Mesendoderm (in vitro differentiated cells): Measurements from ENCODE around the gene ATMIN.

Experiments
- DNase-seq: peaks from one replicate; pipeline ENCODE4 v3.0.0; 2013
- H2AK5ac ChIP-seq: 2 replicates; pipeline ENCODE4 v1.6.1; 2013; ENCODE audit warnings: low read length, inconsistent platforms
- H2BK120ac ChIP-seq: 2 replicates; pipeline ENCODE4 v1.6.1; 2013; ENCODE audit warnings: low read depth, mild to moderate bottlenecking, low read length, moderate library complexity, mixed read lengths
- H2BK15ac ChIP-seq: replicated peaks from 2 replicates; pipeline ENCODE4 v1.6.1; 2013; ENCODE audit warnings: low read depth, mild to moderate bottlenecking, moderate library complexity
- H2BK5ac ChIP-seq: 2 replicates; pipeline ENCODE4 v1.6.1; 2013; ENCODE audit warnings: low read length, inconsistent platforms
- H3K18ac ChIP-seq: 2 replicates; pipeline ENCODE4 v1.6.1; 2013; ENCODE audit warnings: mild to moderate bottlenecking, low read length, mixed read lengths
- H3K23ac ChIP-seq: one replicate; pipeline ENCODE4 v1.6.1; 2013; ENCODE audit warnings: low read length
- H3K27ac ChIP-seq: 2 replicates; pipeline ENCODE4 v1.5.1; 2013; ENCODE audit warnings: low read depth, mild to moderate bottlenecking, inconsistent platforms, low read length, moderate library complexity
- H3K27me3 ChIP-seq: 2 replicates; pipeline ENCODE4 v1.6.1; 2013; ENCODE audit warnings: low read length, control low read depth, mild to moderate bottlenecking, inconsistent platforms; ENCODE audit not compliant: insufficient read depth, poor library complexity
- H3K36me3 ChIP-seq: 2 replicates; pipeline ENCODE4 v1.6.1; 2013; ENCODE audit warnings: low read length, inconsistent platforms; ENCODE audit not compliant: control insufficient read depth, insufficient read depth
- H3K4ac ChIP-seq: one replicate; pipeline ENCODE4 v1.6.1; 2013; ENCODE audit warnings: low read depth, mild to moderate bottlenecking, low read length, moderate library complexity
- H3K4me1 ChIP-seq: 2 replicates; pipeline ENCODE4 v1.6.1; 2013; ENCODE audit warnings: low read depth, low read length, inconsistent platforms; ENCODE audit not compliant: control insufficient read depth
- H3K4me2 ChIP-seq: 2 replicates; pipeline ENCODE4 v1.6.1; 2013; ENCODE audit warnings: low read length
- H3K4me3 ChIP-seq: 2 replicates; pipeline ENCODE4 v1.5.1; 2013; ENCODE audit warnings: mild to moderate bottlenecking, low read length
- H3K56ac ChIP-seq: one replicate; pipeline ENCODE4 v1.6.1; 2013; ENCODE audit warnings: low read length
- H3K79me1 ChIP-seq: 2 replicates; pipeline ENCODE4 v1.6.1; 2013; ENCODE audit warnings: low read length, inconsistent platforms
- H3K79me2 ChIP-seq: 2 replicates; pipeline ENCODE4 v1.6.1; 2013; ENCODE audit warnings: mild to moderate bottlenecking, low read length; ENCODE audit not compliant: control insufficient read depth, insufficient read depth
- H3K9ac ChIP-seq: 2 replicates; pipeline ENCODE4 v1.6.1; 2013; ENCODE audit warnings: low read length, inconsistent platforms
- H4K5ac ChIP-seq: one replicate; pipeline ENCODE4 v1.6.1; 2013; ENCODE audit warnings: low read length
- H4K8ac ChIP-seq: one replicate; pipeline ENCODE4 v1.6.1; 2013; ENCODE audit warnings: low read depth, mild to moderate bottlenecking, control low read depth, low read length, moderate library complexity
- WGBS: extraction: QIAGEN DNeasy Blood & Tissue Kit; methylation state at CpG from one replicate; pipeline ENCODE4 v1.1.7; 2013; ENCODE audit warnings: low lambda C conversion rate, missing lambda C conversion rate; ENCODE audit not compliant: insufficient coverage; ENCODE audit errors: extremely low coverage; 5-methylcytosine and 5-hydroxymethylcytosine counted together

Gene ATMIN

DNA sequence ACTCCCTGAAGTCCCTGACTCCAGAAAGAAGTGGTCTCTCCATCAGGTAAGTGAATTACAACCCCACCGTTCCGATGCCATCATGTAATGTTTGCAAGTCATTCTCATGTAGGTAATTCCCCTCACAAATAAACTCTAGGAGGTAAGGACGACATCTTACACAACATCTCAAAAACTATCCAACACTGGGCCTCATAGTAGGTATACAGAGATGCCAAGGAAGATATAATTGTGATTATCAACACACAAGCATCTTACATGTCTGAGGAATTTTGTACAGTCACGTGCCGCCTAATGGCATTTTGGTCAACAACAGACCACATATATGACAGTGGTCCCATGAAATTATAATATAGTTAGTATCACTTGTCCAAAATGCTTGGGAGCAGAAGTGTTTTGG, 53.2 kb downstream of the ATMIN start:
- H3K4me2 ChIP-seq: no peak overlapping the region

DNA sequence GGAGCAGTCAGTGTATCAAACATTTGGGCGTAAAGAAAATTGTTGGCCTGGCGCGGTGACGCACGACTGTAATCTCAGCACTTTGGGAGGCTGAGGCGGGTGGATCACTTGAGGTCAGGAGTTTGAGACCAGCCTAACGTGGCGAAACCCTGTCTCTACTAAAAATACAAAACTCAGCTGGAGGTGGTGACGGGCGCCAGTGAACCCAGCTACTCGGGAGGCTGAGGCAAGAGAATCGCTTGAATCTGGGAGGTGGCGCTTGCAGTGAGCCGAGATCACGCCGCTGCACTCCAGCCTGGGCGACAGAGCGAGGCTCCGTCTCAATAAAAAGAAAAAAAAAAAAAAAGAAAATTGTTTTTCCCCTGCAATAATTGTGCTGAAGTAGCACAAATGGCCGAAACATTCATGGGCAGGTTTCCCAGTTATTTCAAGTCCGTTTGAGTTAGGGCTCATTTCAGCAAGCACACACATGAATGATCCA, 59.2 kb downstream of the ATMIN start:
- Histone ChIP-seq H3K56ac (peak overlapping the region; percentile 76), H2BK5ac (no peak overlapping the region), H3K27ac (no peak overlapping the region), H3K27me3 (no peaks in the 10 kb centered on the region), H3K23ac (no peak overlapping the region), H2BK120ac (no peak overlapping the region), H3K9ac (peak overlapping the region; percentile 73), H4K8ac (no peak overlapping the region), H3K4me3 (peak overlapping the region; percentile 45), H2AK5ac (no peak overlapping the region), H2BK15ac (no peak overlapping the region), H3K36me3 (no peaks in the 10 kb centered on the region), H3K79me2 (peaks cover 15% of the 10 kb centered on the region), H4K5ac (no peak overlapping the region), H3K4ac (no peak overlapping the region), H3K79me1 (peaks cover 4% of the 10 kb centered on the region), H3K18ac (no peak overlapping the region), H3K4me2 (peak overlapping the region; percentile 67), H3K4me1 (no peaks in the 10 kb centered on the region)
- no CpG with 5 or more reads among the region's 21 CpGs for WGBS
- DNase-seq: no peak

More for the DNA sequence above, 53.2 kb downstream of the ATMIN start:
- Histone ChIP-seq H2AK5ac (no peak overlapping the region), H4K5ac (no peak overlapping the region), H3K23ac (no peak overlapping the region), H3K56ac (no peak overlapping the region), H3K27me3 (no peaks in the 10 kb centered on the region), H3K79me2 (peaks cover 21% of the 10 kb centered on the region), H3K4me3 (no peak overlapping the region), H2BK5ac (no peak overlapping the region), H3K4ac (no peak overlapping the region), H3K36me3 (peaks cover 2% of the 10 kb centered on the region), H3K79me1 (peaks cover 12% of the 10 kb centered on the region), H3K4me1 (no peaks in the 10 kb centered on the region), H3K18ac (no peak overlapping the region), H2BK15ac (no peak overlapping the region), H3K27ac (no peak overlapping the region), H2BK120ac (no peak overlapping the region), H3K9ac (no peak overlapping the region), H4K8ac (no peak overlapping the region)
- WGBS: no CpG with 5 or more reads among the region's 5 CpGs
- no peak for DNase-seq

DNA sequence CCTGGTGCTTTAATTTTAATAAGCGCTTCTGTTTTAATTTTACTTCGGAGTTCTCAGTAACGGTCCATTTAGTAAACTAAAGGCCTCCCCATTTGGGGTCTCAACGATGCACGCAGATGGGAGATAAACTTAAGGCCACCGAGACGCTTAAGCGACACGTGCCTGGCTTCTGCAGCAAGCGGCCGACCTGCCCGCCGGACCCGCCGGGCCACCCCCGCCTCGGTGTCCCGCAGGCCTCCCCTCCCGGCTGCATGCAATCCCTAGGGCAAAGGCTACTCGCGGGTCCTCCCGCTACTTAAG, 60.0 kb downstream of the ATMIN start:
- no CpG with 5 or more reads among the region's 22 CpGs for WGBS
- no peak overlapping the region for H2BK5ac ChIP-seq

DNA sequence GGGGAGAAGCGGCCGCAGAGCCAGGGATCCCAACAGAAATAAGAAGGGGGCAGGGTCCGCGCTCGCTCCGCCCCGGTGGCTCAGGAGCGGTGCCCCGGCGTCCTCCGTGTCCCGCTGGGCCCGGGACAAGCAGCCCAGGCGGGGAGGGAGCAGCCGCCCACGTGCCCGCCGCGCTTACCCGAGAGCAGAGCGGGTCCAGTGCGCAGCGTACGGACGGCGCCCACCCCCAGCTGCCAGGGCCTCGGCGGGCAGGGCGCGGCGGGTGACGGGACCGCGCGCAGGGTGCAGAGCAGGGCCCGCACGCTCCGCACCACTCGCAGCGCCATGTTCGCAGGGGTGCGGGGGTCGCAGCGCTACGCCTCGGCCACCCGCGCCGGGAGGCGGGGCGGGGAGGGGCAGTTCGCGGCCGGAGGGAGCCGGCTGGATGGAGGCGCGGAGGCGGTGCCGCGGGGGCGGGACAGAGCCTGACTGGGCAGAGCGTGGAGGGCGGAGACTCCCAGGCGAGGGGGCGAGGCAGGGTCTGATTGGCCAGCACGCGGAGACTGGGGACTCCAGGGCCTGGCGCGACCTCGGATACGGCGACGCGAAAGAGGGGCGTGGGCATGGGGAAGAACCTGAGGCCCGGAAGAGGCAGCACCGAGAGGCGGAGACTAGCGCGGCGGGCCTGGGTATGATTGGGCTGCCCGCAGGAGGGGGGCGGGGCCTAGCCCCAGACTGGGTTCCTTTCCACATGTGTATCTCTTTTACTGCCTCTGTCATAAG, 60.5 kb downstream of the ATMIN start, which contains the start of gene GCSH:
Gene GCSH, minus strand, starts transcription at position 443 of the 762 bp plus-strand sequence. Its CDS starts 117 bp downstream, at position 326.
- peak within 1 kb of the TSS; percentile 30 for H4K5ac ChIP-seq
- H3K9ac ChIP-seq: peak within 1 kb of the TSS; percentile 93

More for the DNA sequence above, 60.0 kb downstream of the ATMIN start:
- H3K27me3 ChIP-seq: no peaks in the 10 kb centered on the region
- no peak overlapping the region for H4K8ac ChIP-seq
- no peak overlapping the region for H2BK120ac ChIP-seq
- H3K27ac ChIP-seq: no peak overlapping the region
- H3K9ac ChIP-seq: peak overlapping the region; percentile 93
- DNase-seq: no peak
- peak overlapping the region; percentile 92 for H3K56ac ChIP-seq
- H2BK15ac ChIP-seq: no peak overlapping the region
- H3K79me2 ChIP-seq: peaks cover 15% of the 10 kb centered on the region
- H3K4me3 ChIP-seq: peak overlapping the region; percentile 86
- H4K5ac ChIP-seq: no peak overlapping the region
- H3K18ac ChIP-seq: peak overlapping the region; percentile 75
- H3K36me3 ChIP-seq: no peaks in the 10 kb centered on the region
- H3K4ac ChIP-seq: no peak overlapping the region
- H3K4me1 ChIP-seq: no peaks in the 10 kb centered on the region
- no peak overlapping the region for H3K23ac ChIP-seq
- peak overlapping the region; percentile 11 for H3K4me2 ChIP-seq
- peaks cover 4% of the 10 kb centered on the region for H3K79me1 ChIP-seq
- no peak overlapping the region for H2AK5ac ChIP-seq

DNA sequence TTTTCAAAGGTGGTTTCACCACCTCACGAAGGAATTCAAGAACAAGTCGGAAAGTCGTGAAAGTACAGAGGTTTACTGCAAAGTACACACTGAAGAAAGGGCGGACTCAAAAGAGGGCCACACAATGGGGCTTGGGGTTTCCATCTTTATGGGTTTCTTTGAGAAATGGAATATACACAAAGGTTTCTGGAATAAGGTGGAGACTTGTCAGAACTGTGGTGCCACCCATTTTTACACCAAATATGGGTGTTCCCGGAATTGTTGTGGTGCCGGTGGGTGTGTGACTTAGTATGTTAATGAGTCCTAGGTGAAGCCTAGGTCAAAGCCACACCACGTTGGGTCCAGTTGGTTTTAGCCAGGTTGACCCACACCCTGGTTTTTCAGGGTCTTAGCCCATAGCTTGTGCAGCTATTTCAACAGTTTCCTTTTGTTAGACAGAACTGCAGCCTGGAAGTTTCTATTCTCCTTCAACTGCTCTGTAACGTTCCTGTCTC, 61.1 kb downstream of the ATMIN start:
- no peak overlapping the region for H3K9ac ChIP-seq
- no CpG with 5 or more reads among the region's 8 CpGs for WGBS
- peak overlapping the region; percentile 41 for H3K4me2 ChIP-seq

More for the DNA sequence above, 60.5 kb downstream of the ATMIN start, which contains the start of gene GCSH:
- Histone ChIP-seq H3K4me2 (peak within 1 kb of the TSS; percentile 41), H2AK5ac (no peak within 1 kb of the TSS), H4K8ac (no peak within 1 kb of the TSS), H2BK5ac (no peak within 1 kb of the TSS), H2BK15ac (peak within 1 kb of the TSS; percentile 79), H3K4me1 (no peaks in the 10 kb centered on the region), H3K4ac (no peak within 1 kb of the TSS), H3K56ac (peak within 1 kb of the TSS; percentile 92), H3K18ac (peak within 1 kb of the TSS; percentile 75), H3K79me2 (peaks cover 15% of the 10 kb centered on the region), H3K27me3 (no peaks in the 10 kb centered on the region), H3K4me3 (peak within 1 kb of the TSS; percentile 86), H3K79me1 (peaks cover 3% of the 10 kb centered on the region), H3K27ac (no peak within 1 kb of the TSS), H3K36me3 (no peaks in the 10 kb centered on the region), H2BK120ac (no peak within 1 kb of the TSS), H3K23ac (no peak within 1 kb of the TSS)
- no CpG with 5 or more reads among the region's 83 CpGs for WGBS
- peak; percentile 99 for DNase-seq

More for the DNA sequence above, 61.1 kb downstream of the ATMIN start:
- Histone ChIP-seq H3K4me1 (no peaks in the 10 kb centered on the region), H3K79me1 (peaks cover 3% of the 10 kb centered on the region), H3K27ac (no peak overlapping the region), H3K56ac (no peak overlapping the region), H3K23ac (no peak overlapping the region), H2BK120ac (no peak overlapping the region), H2BK15ac (no peak overlapping the region), H3K4ac (no peak overlapping the region), H2BK5ac (no peak overlapping the region), H3K36me3 (no peaks in the 10 kb centered on the region), H2AK5ac (no peak overlapping the region), H3K4me3 (no peak overlapping the region), H4K5ac (peak overlapping the region; percentile 30), H3K27me3 (no peaks in the 10 kb centered on the region), H3K18ac (no peak overlapping the region), H4K8ac (no peak overlapping the region), H3K79me2 (peaks cover 12% of the 10 kb centered on the region)
- DNase-seq: no peak
